ENCODE data around the gene PDYN.

DNA sequence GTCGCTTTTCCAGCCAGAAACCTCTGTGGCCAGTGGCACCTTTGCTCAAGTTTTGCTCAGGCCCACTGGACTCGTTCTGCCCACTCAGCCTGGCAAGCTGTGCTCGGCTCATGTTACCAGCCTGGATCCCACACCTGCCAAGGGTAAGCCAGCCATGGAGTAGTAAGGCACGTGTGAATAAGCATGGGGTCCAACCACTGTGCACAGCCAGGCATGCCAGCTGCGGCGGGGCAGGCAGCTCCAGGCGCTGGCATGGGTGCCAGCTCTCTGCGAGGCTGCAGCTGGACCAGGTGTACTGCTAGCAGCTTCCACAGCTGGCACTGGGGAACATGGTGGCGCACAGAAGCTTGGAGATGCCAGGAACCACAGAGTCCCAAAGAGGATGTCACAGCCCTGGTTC is 32.1 kb upstream of the PDYN start:
- TF ChIP-seq, protein P1, sequence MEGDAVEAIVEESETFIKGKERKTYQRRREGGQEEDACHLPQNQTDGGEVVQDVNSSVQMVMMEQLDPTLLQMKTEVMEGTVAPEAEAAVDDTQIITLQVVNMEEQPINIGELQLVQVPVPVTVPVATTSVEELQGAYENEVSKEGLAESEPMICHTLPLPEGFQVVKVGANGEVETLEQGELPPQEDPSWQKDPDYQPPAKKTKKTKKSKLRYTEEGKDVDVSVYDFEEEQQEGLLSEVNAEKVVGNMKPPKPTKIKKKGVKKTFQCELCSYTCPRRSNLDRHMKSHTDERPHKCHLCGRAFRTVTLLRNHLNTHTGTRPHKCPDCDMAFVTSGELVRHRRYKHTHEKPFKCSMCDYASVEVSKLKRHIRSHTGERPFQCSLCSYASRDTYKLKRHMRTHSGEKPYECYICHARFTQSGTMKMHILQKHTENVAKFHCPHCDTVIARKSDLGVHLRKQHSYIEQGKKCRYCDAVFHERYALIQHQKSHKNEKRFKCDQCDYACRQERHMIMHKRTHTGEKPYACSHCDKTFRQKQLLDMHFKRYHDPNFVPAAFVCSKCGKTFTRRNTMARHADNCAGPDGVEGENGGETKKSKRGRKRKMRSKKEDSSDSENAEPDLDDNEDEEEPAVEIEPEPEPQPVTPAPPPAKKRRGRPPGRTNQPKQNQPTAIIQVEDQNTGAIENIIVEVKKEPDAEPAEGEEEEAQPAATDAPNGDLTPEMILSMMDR (IDR thresholded peaks at IDR 0.05), result no peak
- TF ChIP-seq EP300 (IDR thresholded peaks at IDR 0.05), result no peak

Measured in esophagus muscularis mucosa (tissue), 3 donors.